ENCODE measurements around the gene BIK. TPM values are rescaled to one million over a fixed set of nuclear protein-coding genes. Genes with fewer than 3 reads are reported as not detected.

Gene BIK
- total and polyA plus RNA-seq, 7 experiments from 2014 or later, result 1.1 to 4.3 (median 1.6) TPM

GRCh38 chr22:43156413-43156812, 45.9 kb downstream of the BIK start:
- H3K27me3 ChIP-seq (ENCODE audit: control insufficient read depth in 2 of 2, insufficient read depth in 2 of 2, low read length in 2 of 2), result no peaks in the 10 kb centered on the region
- H3K4me1 Mint-ChIP-seq, result peaks cover 8 to 32% (median 8%) of the 10 kb centered on the region in 7 donors
- no peaks in the 10 kb centered on the region for H3K27me3 Mint-ChIP-seq
- no peaks in the 10 kb centered on the region for H3K9me3 ChIP-seq (ENCODE audit: control insufficient read depth in 2 of 3, low read length in 3 of 3)
- no peak overlapping the region for H3K27ac ChIP-seq (ENCODE audit: low read depth, low read length)
- CTCF ChIA-PET, result no interaction called here
- H3K36me3 ChIP-seq (ENCODE audit: control insufficient read depth in 2 of 3, insufficient read depth in 3 of 3, low read length in 3 of 3), result peaks cover 0 to 38% (median 4%) of the 10 kb centered on the region in 3 experiments
- peak overlapping the region in 2 of 9 donors; percentile 25 to 65 for H3K27ac Mint-ChIP-seq
- H3K36me3 Mint-ChIP-seq, result peaks cover 0 to 4% (median 2%) of the 10 kb centered on the region in 5 donors
- H3K4me3 Mint-ChIP-seq, result peak overlapping the region in 1 of 10 donors; percentile 63
- peaks cover 5 to 7% of the 10 kb centered on the region in 2 donors for H3K4me1 ChIP-seq (ENCODE audit: control insufficient read depth in 2 of 2, insufficient read depth in 2 of 2, low read length in 2 of 2)
- intact Hi-C loops (cut with micrococcal nuclease), result no loop called here
- H3K4me3 ChIP-seq (ENCODE audit: low read length), result no peak overlapping the region
- no peak for ATAC-seq
- H3K9me3 Mint-ChIP-seq, result no peaks in the 10 kb centered on the region
- POLR2A ChIA-PET, result no interaction called here
- DNase-seq, result no peak

GRCh38 chr22:43157874-43158546, 47.5 kb downstream of the BIK start:
- H3K27ac ChIP-seq (ENCODE audit: low read depth, low read length), result no peak overlapping the region
- H3K27me3 Mint-ChIP-seq, result no peaks in the 10 kb centered on the region
- H3K4me3 Mint-ChIP-seq, result no peak overlapping the region
- CTCF ChIA-PET, result interaction anchor here (0.6 kb wide), 1 partner anchor 1190 kb away, joined by 3 read pairs; no protein-coding TSS in a partner anchor
- intact Hi-C loops (cut with micrococcal nuclease), result no loop called here
- ATAC-seq (no peak), DNase-seq (no peak)
- H3K9me3 ChIP-seq (ENCODE audit: control insufficient read depth in 2 of 3, low read length in 3 of 3), result no peaks in the 10 kb centered on the region
- H3K27me3 ChIP-seq (ENCODE audit: control insufficient read depth in 2 of 2, insufficient read depth in 2 of 2, low read length in 2 of 2), result no peaks in the 10 kb centered on the region
- H3K4me3 ChIP-seq (ENCODE audit: low read length), result no peak overlapping the region
- peaks cover 0 to 4% (median 2%) of the 10 kb centered on the region in 5 donors for H3K36me3 Mint-ChIP-seq
- peaks cover under 1% of the 10 kb centered on the region in 2 donors for H3K4me1 ChIP-seq (ENCODE audit: control insufficient read depth in 2 of 2, insufficient read depth in 2 of 2, low read length in 2 of 2)
- peak overlapping the region in 3 of 9 donors; percentile 22 to 78 (median 60) for H3K27ac Mint-ChIP-seq
- H3K9me3 Mint-ChIP-seq, result no peaks in the 10 kb centered on the region
- POLR2A ChIA-PET, result interaction anchor here (1.0 kb wide), 1 partner anchor 23 kb away, joined by 3 read pairs; no protein-coding TSS in a partner anchor
- H3K36me3 ChIP-seq (ENCODE audit: control insufficient read depth in 2 of 3, insufficient read depth in 3 of 3, low read length in 3 of 3), result peaks cover 0 to 41% (median 4%) of the 10 kb centered on the region in 3 experiments
- H3K4me1 Mint-ChIP-seq, result peaks cover 1 to 24% (median 9%) of the 10 kb centered on the region in 7 donors

- Mint-ChIP-seq H3K4me3 (no peak overlapping the region), H3K4me1 (peaks cover 0 to 23% (median 9%) of the 10 kb centered on the region in 7 donors), H3K36me3 (peaks cover 0 to 4% (median 2%) of the 10 kb centered on the region in 5 donors), H3K9me3 (no peaks in the 10 kb centered on the region), H3K27ac (peak overlapping the region in 5 of 9 donors; percentile 7 to 78 (median 22)), H3K27me3 (no peaks in the 10 kb centered on the region)
- Histone ChIP-seq H3K9me3 (ENCODE audit: control insufficient read depth in 2 of 3, low read length in 3 of 3) (no peaks in the 10 kb centered on the region), H3K4me3 (ENCODE audit: low read length) (no peak overlapping the region), H3K36me3 (ENCODE audit: control insufficient read depth in 2 of 3, insufficient read depth in 3 of 3, low read length in 3 of 3) (peaks cover 0 to 42% (median 4%) of the 10 kb centered on the region in 3 experiments), H3K27me3 (ENCODE audit: control insufficient read depth in 2 of 2, insufficient read depth in 2 of 2, low read length in 2 of 2) (no peaks in the 10 kb centered on the region), H3K27ac (ENCODE audit: low read depth, low read length) (no peak overlapping the region), H3K4me1 (ENCODE audit: control insufficient read depth in 2 of 2, insufficient read depth in 2 of 2, low read length in 2 of 2) (no peaks in the 10 kb centered on the region)
- ATAC-seq (no peak), DNase-seq (no peak)
- ChIA-PET POLR2A (interaction anchor here (1.0 kb wide), 1 partner anchor 22 kb away, joined by 3 read pairs; no protein-coding TSS in a partner anchor), CTCF (interaction anchor here (0.6 kb wide), 1 partner anchor 1191 kb away, joined by 3 read pairs; no protein-coding TSS in a partner anchor)
- intact Hi-C loops (cut with micrococcal nuclease), result no loop called here
Measured at GRCh38 chr22:43158778-43159483, 48.4 kb downstream of the BIK start.

DNA sequence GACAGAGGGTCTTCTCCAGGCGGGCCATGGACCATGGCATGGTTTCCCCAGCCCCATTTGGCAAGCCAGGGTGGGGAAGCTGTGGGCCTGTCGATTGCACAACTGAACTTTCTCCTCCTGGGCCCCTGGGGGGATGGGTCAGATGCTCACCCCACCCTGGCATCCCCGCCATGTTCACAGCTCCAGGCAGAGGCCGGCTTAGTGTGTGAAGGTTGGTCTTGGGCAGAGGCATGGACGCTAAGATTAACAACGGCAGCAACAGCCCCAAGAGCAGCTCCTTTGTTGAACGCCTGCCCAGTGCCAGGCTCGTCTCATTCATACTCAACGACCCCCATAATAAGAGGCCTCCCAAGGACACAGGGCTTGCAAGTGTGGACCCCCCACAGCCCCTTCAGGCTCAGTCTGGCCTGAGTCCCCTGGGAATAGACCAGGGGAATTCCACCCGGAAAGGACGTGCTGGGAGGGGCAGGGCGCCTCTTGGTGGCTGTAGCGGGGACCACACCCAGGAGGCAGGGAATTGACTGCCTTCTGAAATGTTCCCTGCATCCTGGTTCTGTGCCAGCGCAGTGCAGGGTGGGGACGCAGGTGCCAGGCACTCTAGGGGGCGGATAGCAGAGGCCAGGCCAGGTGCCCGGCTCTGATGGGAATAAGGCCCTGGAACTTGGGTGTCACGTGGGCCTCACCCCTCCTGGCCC, 49.1 kb downstream of the BIK start:
- peaks cover 0 to 42% (median 4%) of the 10 kb centered on the region in 3 experiments for H3K36me3 ChIP-seq (ENCODE audit: control insufficient read depth in 2 of 3, insufficient read depth in 3 of 3, low read length in 3 of 3)
- peaks cover 0 to 4% (median 3%) of the 10 kb centered on the region in 5 donors for H3K36me3 Mint-ChIP-seq
- no peak overlapping the region for H3K27ac ChIP-seq (ENCODE audit: low read depth, low read length)
- H3K9me3 ChIP-seq (ENCODE audit: control insufficient read depth in 2 of 3, low read length in 3 of 3), result no peaks in the 10 kb centered on the region
- H3K4me3 ChIP-seq (ENCODE audit: low read length), result no peak overlapping the region
- DNase-seq (no peak), ATAC-seq (no peak)
- H3K27ac Mint-ChIP-seq, result no peak overlapping the region
- no peaks in the 10 kb centered on the region for H3K9me3 Mint-ChIP-seq
- H3K4me1 ChIP-seq (ENCODE audit: control insufficient read depth in 2 of 2, insufficient read depth in 2 of 2, low read length in 2 of 2), result no peaks in the 10 kb centered on the region
- H3K4me1 Mint-ChIP-seq, result peaks cover 0 to 24% (median 13%) of the 10 kb centered on the region in 7 donors
- H3K4me3 Mint-ChIP-seq, result no peak overlapping the region
- ChIA-PET CTCF (no interaction called here), POLR2A (no interaction called here)
- intact Hi-C loops (cut with micrococcal nuclease), result no loop called here
- no peaks in the 10 kb centered on the region for H3K27me3 ChIP-seq (ENCODE audit: control insufficient read depth in 2 of 2, insufficient read depth in 2 of 2, low read length in 2 of 2)
- H3K27me3 Mint-ChIP-seq, result no peaks in the 10 kb centered on the region

GRCh38 chr22:43160497-43161126, 50.1 kb downstream of the BIK start:
- POLR2A ChIA-PET, result interaction anchor here (0.6 kb wide), 1 partner anchor 11 kb away, joined by 3 read pairs; no protein-coding TSS in a partner anchor
- no peaks in the 10 kb centered on the region for H3K4me1 ChIP-seq (ENCODE audit: control insufficient read depth in 2 of 2, insufficient read depth in 2 of 2, low read length in 2 of 2)
- no peaks in the 10 kb centered on the region for H3K9me3 ChIP-seq (ENCODE audit: control insufficient read depth in 2 of 3, low read length in 3 of 3)
- H3K36me3 Mint-ChIP-seq, result peaks cover 0 to 4% (median 3%) of the 10 kb centered on the region in 5 donors
- no peak overlapping the region for H3K4me3 Mint-ChIP-seq
- no peaks in the 10 kb centered on the region for H3K9me3 Mint-ChIP-seq
- peaks cover 0 to 36% (median 4%) of the 10 kb centered on the region in 3 experiments for H3K36me3 ChIP-seq (ENCODE audit: control insufficient read depth in 2 of 3, insufficient read depth in 3 of 3, low read length in 3 of 3)
- H3K4me3 ChIP-seq (ENCODE audit: low read length), result no peak overlapping the region
- ATAC-seq (no peak), DNase-seq (no peak)
- peak overlapping the region in 6 of 9 donors; percentile 3 to 67 (median 30) for H3K27ac Mint-ChIP-seq
- H3K27me3 ChIP-seq (ENCODE audit: control insufficient read depth in 2 of 2, insufficient read depth in 2 of 2, low read length in 2 of 2), result no peaks in the 10 kb centered on the region
- H3K4me1 Mint-ChIP-seq, result peaks cover 0 to 22% (median 13%) of the 10 kb centered on the region in 7 donors
- intact Hi-C loops (cut with micrococcal nuclease), result no loop called here
- CTCF ChIA-PET, result no interaction called here
- no peaks in the 10 kb centered on the region for H3K27me3 Mint-ChIP-seq
- H3K27ac ChIP-seq (ENCODE audit: low read depth, low read length), result no peak overlapping the region
